GM03348 (cell line): ENCODE measurements around the gene MBNL2.
"Not testable (repeated sequence)": the region's sequence is repeated elsewhere in the genome, so short reads cannot be mapped to it uniquely, and the experiment has no call there.

Source experiments
- DNase-seq: peaks from one replicate; pipeline ENCODE4 v3.0.0; 2012; ENCODE audit warnings: low spot score

The MBNL2 gene

DNA sequence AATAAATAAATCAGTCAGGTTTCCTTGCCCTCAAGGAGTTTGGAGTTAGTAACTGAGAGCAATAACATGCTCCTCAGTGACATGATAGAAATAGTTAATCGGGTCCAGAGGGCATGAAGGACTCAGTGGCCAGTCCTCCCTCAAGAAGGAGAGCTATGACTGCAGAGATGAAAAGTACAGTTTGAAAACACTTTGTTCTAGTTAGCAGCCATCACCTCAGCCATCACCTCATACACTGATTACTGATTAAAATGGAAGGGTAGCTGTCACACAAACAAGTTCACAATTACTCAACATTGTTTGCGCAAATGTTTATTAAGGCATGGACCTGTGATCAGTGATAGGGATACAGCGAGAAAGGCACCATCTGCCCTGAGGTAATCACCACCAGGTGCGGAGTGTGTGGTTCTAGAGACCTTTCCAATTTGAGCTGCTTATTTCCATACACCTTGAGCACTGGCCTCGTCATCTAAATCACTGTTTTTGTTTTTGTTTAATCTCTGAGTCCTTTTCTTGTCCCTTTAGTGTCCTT, 126.5 kb downstream of the MBNL2 start:
- DNase-seq, result no peak

DNA sequence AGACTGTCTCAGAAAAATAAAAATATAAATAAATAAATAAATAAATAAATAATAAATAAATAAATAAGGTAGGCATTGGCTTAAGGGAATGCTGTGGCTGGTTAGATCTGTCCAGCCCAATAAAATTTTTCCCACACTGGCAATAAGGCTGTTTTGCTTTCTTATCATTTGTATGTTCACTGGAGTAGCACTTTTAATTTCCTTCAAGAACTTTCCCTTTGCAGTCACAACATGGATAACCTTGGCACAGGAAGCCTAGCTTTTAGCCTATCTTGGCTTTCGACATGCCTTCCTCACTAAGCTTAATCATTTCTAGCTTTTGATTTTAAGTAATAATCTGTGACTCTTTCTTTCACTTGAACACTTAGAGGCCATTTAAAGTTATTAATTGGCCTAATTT, 129.9 kb downstream of the MBNL2 start:
- DNase-seq, result not testable (repeated sequence)

DNA sequence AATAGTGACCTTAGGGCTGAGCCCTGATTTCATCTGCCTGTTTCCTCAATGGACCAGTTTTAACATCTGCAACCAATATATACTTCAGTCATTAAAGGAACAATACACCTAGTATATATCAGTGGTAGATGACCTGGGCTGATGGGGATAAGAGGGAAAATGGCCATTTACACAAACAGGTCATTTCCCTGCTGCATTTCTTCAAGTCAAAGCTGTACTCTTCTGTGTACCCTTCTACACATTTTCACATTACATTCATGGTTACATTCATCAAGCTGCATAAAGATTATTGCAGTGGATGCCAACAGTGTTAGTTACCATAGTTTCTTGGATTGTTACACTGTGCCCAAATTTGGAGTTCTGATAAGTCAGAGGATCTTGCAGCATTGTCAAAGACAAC, 130.7 kb downstream of the MBNL2 start:
- DNase-seq, result no peak

DNA sequence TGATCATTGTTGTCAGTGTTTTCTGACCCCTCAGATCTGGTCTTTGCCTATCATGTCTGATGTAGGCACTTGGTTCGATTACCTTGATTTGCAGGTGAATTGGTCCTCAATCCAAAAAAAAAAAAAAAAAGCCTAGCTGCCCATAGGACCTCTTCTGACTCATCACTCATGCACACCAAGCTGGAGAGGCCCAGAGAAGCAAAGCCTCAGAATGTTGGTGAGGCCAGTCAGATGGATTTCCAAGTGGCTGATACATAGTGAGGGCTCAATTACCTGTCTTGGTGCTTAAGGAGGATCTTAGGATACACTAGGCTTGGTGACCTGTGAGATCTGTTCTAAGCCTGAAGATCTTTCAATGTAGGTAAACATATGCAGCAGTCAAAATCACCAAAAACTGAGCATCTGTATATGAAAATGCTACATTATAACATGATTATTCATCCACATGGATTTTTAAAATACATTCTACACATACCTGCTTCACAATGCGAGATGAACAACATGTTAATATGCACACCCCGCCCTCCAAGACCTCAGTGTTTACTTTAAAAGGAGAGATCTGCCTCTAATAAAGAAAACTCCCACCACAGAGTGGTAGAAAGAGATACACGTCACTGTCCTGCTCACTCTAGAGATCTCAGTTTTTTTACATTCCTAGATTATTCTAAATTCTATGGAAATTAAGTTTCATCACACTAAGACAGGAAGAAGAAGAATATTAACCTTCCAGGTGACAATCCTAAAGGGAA, 132.0 kb downstream of the MBNL2 start:
- no peak for DNase-seq

DNA sequence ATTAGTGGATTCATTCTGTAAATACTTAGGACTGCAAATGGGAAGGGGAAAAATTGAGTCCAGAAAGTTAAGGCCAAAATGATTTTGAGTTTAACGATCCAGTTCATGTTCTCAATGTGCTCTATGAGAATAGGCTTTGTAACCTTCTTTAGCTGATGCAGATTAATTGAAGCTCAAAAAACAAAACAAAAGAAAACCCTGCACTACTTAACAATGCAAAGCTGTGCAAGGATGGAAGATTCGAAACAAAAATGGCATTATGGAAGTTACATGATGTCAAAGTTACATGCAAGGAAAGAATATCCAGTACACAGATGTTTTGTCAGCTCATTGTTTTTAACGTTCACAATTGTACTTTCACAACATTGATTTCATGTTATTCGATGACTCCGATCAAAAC, 132.7 kb downstream of the MBNL2 start:
- no peak for DNase-seq

DNA sequence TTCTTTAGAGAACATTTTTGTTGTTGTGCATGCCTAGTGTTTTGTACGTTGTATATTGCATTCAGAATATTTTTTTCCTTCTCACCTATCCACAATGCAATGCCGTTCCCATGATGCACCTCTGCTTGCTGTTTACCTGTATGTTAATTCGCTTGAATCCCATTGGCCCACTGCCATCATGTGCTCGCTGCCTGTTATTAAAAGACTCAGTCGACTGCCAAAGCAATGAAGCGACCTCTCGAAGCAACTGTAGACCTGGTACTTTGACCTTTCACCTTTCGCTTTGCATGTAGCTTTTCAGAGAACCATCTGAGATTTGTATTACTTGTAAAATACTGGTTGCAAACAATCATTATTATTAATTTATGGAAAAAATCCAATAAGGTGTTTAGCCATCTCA, 134.5 kb downstream of the MBNL2 start:
- DNase-seq, result no peak

DNA sequence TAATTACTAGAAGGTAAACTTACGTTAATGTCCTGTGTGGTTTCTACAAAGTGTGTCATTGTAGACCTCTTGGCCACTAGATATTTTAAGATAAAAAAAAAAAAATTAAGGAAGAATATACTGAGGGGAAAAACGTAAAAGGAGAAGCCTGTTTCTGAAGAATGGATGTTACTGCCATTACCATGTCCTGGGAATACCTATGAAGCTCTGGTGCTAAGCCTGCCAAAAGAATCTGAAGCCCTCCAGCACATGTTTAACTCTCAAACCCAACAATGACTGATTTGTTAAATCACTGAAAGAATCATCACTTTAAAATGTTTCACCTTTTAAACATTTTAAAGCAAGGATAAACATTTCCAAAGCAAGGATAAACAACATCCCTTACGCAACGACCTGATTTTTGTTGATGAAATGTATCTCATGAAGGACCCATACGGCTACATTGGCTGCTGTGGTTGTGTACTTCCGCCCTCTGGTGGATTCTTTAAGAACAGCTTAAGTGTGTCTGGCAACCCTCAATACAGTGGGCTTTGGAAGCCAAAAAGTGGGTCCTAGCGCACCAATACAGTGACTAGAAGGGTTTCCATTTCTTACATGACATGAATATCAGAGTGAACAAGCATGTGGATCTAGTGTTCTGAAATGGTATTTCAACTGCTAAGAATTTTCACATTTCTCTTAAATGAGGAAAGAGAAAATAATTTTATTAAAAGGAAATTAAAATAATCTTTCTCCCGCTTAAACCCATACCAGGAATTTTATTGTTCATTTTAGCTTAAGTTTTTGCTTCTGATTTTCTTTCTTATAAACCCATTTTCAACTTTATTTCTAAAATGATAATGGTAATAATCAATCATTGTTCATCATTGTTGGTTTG, 137.3 kb downstream of the MBNL2 start:
- peak; percentile 75 for DNase-seq

DNA sequence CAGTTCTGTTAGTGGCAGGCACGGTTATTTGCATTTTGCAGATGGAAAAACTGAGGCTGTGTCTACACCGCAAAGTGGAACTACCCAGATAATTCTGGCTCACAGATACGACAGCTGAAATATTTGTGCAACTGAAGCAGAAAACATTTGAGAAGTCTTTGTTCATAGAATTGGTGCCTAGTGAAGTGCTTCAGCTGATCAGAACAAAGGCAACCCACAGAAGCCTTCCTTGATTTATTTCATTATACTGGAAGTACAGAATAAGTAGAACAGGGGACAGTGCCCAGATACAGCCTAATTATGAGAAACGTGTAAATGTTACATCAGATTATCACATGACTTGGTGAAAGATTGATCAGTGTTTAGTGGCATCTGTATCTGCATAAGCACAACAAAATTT, 138.5 kb downstream of the MBNL2 start:
- DNase-seq, result no peak

DNA sequence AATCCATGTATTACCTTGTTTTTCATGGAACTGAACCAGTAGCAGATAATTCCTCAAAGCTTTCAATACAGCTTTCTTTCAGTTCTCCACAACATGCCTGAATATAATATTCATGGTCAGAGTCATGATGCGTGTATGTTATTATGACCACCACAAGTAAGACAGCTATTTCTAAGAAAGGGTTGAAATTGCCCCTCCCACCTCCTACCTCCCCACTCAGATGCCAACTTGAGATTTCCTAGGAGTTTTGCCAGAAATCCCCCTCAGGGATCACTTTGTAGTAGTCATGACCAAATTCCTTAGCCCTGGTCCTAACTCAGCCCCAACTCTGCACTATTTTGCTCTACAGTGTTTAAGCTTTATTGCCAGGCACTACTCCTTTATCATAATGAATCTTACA, 141.9 kb downstream of the MBNL2 start:
- DNase-seq, result no peak

DNA sequence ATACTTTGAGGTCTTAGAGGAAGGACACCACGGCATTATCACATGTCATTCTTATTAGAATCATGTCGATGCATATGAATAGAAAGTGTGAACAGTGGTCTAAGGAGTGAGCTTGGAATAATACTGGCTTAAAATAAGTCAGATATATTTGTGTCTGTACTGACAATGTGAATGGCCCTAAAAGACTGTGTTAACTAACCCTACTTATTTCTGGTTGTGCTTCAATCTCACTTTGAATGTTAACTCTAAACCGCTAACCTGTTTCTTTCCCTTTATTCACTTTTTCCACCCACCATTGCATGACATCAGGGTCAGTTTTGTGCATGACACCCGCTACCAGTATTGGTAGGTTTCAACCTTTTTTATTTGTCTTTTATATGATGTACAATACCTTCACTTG, 142.7 kb downstream of the MBNL2 start:
- DNase-seq, result no peak

DNA sequence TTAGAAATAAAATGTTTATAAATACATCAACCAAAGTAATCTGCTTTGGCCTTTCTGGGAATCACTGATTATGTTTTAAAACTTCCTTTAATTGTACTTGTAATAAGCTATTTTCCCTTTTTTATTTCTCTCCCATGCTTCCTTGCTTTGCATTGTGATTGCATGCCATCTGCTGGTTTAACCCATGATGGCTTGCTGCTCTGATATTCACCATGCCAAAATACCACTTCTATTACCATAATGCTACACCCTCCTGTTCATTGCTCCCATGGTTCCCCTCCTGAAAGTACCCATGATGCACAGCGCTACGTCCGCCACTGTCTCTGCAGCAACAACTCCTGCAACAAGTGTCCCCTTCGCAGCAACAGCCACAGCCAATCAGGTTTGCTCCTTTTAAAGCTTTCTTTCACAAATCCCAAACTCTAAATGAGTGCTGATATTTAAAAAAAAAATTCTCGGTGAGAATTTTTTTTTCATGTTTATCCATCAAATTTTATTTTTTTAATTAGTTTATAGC, 144.1 kb downstream of the MBNL2 start:
- DNase-seq, result no peak

DNA sequence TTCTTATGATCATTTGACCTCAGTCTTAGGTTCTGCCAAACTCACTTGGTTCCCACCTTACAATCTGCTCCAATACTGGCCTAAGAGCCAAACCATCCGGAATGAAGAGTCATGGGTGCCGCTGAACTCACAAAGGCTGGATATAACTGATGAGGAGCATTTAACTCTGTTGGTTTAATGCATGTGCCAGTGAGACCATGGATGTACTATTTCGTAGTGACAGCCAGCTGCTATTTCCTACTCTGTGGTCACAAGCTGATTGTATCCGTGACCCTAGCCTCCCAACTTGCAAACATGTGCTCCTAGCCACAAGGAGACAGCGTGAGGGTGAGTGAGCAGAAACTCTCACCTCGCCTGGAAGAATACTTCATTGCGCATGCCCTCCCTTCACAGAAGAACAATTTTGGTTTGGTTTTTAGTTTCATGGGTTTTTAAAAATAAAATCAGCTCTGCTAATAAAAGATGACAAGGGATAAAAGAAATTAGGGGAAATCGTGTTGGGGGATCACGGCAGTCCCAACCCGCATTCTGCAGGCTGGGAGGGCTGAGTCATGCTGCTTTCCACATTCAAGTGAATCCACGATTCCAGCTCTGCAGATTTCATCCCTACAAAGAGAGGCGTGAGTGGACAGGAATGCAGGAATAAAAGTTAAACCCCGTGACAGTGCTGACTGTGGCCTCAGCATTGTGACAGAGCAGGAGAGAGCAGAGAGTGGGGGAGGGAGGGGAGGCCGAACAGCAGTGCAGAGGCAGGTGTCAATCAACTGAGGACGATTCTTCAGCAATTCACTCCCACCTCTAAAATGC, 145.1 kb downstream of the MBNL2 start:
- DNase-seq, result peak; percentile 59

DNA sequence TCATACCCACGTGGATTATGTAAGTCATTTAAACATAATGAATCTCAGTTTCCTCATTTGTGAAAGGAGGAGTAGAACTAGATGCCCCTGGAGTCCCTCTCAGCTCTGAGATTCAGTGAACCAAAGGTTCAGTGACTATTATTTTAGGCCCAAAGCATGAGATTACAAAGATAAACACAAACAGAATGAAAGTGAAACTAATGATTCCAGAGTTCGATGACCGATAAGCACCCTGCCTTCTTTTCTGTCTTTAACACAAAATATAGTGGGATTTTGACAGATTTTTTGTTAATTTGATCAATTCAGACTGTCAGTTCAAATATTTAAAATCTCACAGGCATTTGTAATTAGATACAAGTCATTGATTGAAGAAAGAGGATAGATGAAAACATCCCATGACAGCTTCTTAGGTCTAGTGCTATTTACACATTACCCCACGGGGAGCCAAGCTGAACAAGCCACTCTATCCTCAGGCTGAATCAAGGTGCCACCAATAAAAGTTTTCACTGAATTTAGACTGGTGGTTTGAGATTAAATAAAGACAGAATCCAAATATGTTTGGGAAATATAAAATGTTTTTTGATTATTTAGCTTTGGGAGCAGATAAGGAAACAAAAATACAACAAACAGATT, 147.2 kb downstream of the MBNL2 start:
- DNase-seq, result peak; percentile 27

DNA sequence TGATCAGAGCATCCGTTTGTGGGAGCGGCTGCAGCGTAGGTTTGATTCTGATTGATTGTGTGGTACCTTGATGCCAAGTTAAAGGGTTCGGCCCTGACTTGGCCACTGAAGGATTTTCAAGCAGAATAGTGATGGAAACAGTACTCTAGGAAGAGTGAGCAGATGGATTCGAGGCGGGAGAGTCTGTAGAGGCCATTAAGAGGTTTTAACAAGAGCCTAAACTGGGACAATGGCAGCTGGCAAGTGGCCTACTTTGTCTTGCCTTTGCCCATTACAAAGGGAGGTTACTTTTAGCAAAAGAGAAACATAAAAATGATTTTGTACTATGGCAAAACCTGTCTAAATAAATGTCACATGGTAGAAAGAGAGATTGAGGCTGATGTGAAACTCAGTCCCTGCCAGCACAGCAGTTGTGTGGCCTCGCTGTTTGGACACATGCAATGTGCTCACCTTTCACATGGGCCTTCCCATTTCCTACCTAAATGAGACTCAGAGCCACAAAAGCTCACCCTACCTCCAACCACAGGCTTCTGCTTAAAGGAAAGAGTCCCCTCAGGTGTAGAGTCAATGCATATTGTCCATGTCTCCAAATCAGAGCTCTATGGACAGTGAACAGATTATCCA, 149.5 kb downstream of the MBNL2 start:
- DNase-seq, result no peak

DNA sequence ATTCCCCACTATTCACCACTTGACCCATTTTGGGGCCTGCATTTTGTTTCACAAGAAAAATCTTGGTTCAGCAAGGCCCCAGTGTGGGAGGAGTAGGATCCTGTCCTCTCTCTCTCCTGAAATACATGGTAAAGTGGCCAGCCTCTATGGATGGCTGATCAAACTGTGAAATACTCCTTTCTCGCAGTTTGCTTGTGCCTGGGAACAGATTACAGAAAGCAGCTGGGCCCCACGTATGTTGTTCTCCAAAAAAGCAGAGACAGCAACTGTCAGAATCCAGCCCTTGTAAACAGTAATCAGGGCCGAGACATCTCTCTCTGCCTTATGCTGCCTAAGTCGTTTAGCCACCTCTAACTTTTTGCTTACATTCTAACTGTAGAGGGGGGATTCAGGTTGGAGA, 150.8 kb downstream of the MBNL2 start:
- no peak for DNase-seq

DNA sequence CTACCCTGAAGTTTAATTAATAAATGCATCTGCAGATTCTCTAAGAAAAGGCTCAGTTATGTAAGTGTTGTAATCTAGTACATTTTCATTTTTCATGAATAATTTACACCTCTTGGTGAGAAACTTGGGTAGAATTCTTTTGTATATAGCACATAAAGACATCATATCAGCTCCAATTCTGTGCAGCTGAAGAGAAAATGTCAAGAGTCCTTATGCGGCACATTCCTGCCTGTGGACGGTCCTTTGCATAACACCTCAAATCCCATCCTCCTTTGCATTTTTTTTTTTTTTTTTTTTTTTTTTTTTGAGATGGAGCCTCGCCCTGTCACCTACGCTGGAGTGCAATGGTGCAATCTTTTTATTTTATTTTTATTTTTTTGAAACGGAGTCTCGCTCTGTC, 151.7 kb downstream of the MBNL2 start:
- no peak for DNase-seq

DNA sequence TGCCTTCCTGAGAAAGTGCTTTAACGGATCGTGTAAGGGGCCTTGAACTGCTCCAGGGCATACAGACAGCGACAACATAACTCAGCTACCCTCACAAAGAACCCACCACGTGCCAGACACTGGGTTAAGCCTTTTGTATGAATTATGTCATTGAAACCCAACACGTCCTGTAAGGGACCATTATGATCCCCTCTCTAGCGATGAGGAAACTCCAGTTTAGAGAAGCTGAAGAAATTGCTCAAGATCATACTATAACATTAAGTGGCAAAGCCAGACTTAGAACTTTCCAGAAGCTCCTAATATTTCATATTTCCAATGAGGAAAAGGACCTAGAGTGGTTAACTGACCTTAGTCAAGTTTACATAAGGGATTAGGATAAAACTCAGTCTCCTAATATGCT, 154.8 kb downstream of the MBNL2 start:
- no peak for DNase-seq

DNA sequence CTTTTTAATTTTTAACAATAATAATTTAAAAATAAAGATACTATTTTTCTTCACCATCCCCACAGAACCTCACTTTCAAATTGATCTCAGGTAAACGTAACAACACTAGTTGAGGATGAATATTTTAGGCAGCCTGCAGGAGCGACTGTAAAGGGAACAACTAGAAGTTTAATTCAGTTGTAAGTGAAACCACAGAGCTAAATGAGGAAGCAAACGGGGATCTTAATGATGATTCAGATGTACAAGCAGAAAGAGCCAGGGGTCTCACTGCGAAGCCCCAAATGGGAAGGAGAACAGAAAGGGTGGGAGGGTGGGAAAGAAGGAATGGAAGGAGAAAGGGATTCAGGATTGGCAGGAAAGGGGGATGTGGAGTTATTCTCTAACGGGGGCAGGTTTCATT, 157.3 kb downstream of the MBNL2 start:
- DNase-seq, result no peak

DNA sequence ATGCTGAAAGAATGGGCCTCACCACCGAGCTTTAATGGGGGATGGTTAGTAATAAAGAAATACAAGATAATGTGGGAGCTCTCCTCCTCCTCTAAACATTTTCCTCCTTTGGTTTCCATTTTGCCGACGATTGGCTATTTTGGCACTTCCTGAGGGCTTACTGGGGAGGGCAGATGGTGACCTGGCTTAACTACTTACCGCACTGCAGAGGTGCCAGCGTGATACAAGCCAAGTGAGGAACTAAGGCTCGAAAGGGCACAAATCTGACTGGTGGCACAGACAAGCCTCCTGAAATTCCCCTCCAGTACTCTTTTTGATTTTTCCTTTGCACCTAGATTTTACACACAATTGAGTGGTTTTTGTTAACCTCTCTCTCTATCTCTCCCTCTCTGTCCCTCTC, 158.6 kb downstream of the MBNL2 start:
- no peak for DNase-seq

DNA sequence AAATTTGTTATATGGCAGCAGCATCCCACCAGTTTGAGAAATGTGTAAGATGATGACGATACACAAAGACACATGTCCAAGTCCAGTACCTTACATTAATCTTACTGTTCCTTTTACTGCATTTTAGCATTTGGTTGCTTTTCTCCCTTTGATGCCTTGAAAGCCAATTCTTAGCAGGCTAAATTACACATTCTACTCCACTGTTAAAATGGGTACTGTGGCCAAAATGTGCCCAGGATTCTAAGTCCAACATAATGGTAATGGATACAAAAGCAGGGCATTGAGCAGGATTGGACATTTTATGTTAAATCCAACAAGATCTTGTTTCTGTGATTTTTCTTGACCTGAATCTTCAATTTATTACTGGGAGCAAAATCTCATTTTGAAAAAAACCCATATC, 159.1 kb downstream of the MBNL2 start:
- no peak for DNase-seq

DNA sequence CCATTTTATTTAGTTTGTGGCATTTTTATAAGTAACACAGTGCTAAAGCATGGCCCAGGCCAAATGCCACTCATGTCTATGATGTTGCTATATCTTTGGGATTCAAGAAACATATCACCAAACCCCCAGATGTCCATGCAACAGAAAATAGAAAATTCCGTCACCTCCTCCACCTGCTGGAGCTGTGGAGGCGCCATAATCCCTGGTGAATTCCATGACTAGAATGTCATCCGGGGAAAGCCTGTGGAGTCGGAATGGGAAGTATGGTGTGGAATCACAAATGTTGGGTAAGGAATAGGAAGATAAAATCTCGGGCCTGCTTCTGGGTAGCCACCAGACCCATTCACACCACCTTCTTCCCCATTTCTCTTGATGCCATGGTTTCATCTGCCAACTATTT, 160.1 kb downstream of the MBNL2 start:
- no peak for DNase-seq
